Measurements from ENCODE around the gene SETDB1.

Gene SETDB1

DNA sequence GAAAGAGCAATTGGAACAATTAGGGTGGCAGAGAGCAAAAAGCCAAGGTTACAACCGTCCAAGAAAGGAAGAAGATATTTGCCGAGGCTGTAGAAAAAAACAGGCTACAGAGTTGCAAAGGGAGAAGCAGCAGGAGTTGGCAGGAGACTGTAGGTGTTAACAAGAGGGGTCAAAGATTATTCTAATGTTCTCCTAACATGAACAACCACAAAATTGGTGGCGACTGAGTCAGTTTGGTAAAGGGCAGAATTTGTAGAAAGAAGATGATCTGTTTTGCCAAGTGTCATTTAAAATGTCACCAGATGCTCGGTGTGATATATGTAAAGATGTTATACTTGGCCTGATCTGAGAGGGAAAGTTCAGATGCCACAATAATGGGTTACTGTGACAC, 81.7 kb downstream of the SETDB1 start:
- Histone ChIP-seq H3K27ac (ENCODE audit: low read depth, low read length) (peak overlapping the region; percentile 29), H3K4me3 (ENCODE audit: low read depth in 1 of 2, low read length in 2 of 2) (peak overlapping the region; percentile 56 to 98), H3K9ac (ENCODE audit: low read length) (peak overlapping the region; percentile 9), H3K36me3 (ENCODE audit: insufficient read depth, low read length) (peaks cover 3% of the 10 kb centered on the region), H3K27me3 (ENCODE audit: control insufficient read depth in 1 of 2, insufficient read depth in 2 of 2, low read length in 2 of 2) (no peaks in the 10 kb centered on the region), H3K9me3 (ENCODE audit: low read length) (no peaks in the 10 kb centered on the region), H3K4me1 (ENCODE audit: insufficient read depth, low read length) (peaks cover 31% of the 10 kb centered on the region)

DNA sequence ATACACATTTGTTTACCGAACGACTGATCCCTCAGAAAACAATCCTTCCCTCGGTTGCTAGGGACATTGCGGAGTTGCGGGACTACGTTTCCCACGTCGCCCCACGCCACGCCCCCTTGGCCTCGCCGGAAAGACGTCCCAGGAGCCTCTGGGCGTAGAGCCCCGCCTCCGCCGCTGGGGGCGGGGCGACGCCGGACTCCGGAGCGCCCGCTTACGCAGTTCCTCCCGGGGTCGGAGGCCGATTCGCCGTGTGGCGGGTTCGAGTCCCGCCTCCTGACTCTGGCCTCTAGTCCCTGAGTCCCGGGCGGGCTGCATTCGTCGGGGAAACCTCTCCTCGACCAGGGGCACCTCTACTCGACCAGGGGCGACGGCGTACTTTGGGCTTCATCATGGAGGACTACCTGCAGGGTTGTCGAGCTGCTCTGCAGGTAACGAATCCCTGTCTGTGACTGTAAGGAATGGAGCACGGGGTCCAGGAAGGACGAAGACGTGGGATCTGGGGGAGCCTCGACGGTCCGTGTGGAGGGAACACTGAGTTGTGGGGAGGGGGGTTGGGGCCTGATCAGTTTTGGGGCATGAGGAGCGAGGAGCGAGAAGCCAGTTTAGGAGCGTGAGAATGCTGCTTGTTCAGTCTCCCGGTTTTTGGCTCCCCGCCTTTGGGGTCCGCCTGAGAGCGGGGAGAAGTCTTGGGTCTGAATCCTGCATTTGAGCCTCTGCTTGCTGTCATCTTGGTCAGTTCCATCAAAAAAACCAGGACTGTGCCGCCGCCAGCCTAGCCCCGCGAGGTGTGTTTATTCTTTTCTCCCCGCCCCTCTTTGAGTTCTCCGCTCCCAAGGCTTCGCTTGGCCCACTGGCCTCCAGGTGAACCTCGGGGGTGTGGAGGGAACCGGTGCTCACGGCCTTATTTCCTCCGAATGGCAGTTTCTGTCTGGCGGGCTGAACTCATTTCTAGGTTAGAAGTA, 82.4 kb downstream of the SETDB1 start, which contains the start of gene PRUNE1:
PRUNE1 (plus strand) TSS at position 206 of the 962 bp plus-strand sequence; CDS start at position 390, 184 bp downstream.
- Histone ChIP-seq H3K4me1 (ENCODE audit: insufficient read depth, low read length) (peaks cover 33% of the 10 kb centered on the region), H3K27me3 (ENCODE audit: control insufficient read depth in 1 of 2, insufficient read depth in 2 of 2, low read length in 2 of 2) (no peaks in the 10 kb centered on the region), H3K4me3 (ENCODE audit: low read depth in 1 of 2, low read length in 2 of 2) (peak within 1 kb of the TSS; percentile 56 to 98), H3K27ac (ENCODE audit: low read depth, low read length) (peak within 1 kb of the TSS; percentile 89), H3K9ac (ENCODE audit: low read length) (peak within 1 kb of the TSS; percentile 64), H3K9me3 (ENCODE audit: low read length) (no peaks in the 10 kb centered on the region), H3K36me3 (ENCODE audit: insufficient read depth, low read length) (peaks cover 3% of the 10 kb centered on the region)

DNA sequence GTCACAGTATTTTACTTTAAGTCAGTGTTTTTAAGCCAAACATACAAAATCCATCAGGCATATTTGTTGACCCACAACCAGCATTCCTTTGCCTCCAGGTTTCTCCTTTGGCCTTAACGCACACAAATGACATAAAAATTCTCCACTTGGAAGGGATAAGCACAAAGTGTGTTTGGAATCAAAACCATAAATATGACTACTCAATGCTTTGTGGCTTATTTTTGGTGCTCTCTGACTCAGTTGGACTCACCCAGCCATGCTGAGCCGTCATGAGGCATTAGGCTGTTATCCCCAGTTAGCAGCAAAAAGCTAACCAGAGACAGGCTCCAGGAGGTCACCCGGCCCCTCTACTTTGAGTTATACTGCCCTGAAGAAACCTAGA, 83.0 kb downstream of the SETDB1 start:
- no peaks in the 10 kb centered on the region for H3K27me3 ChIP-seq (ENCODE audit: control insufficient read depth in 1 of 2, insufficient read depth in 2 of 2, low read length in 2 of 2)
- peaks cover 34% of the 10 kb centered on the region for H3K4me1 ChIP-seq (ENCODE audit: insufficient read depth, low read length)
- H3K36me3 ChIP-seq (ENCODE audit: insufficient read depth, low read length), result peaks cover 3% of the 10 kb centered on the region
- H3K27ac ChIP-seq (ENCODE audit: low read depth, low read length), result peak overlapping the region; percentile 89
- no peaks in the 10 kb centered on the region for H3K9me3 ChIP-seq (ENCODE audit: low read length)
- peak overlapping the region; percentile 56 to 98 for H3K4me3 ChIP-seq (ENCODE audit: low read depth in 1 of 2, low read length in 2 of 2)
- H3K9ac ChIP-seq (ENCODE audit: low read length), result peak overlapping the region; percentile 64

DNA sequence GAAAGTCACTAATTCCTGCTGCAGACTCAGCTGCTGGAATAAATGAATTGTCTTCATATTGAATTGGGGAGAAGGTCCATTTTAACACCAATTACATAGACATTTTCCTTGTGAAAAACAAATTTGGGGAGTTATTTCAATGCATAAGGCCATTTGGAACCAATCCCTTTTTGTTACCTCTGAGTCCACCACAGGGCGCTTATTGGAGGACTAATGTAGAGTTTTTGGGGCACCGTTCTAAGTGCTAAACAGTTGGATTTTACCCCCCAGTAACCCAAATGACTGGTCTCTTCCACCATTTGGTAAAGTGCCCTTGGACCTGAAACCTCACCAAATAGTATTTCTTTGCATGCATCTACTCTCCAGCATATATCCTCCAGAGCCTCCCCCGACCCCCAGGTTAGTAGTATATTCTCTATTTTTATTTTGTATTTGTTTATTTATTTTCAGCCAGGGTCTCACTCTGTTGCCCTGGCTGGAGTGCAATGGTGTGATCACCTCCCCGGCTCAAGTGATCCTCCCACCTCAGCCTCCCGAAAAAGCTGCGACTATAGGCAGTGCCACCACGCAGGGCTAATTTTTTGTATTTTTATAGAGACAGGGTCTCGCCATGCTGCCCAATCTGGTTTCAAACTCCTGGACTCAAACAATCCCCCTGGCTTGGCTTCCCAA, 83.6 kb downstream of the SETDB1 start:
- peaks cover 37% of the 10 kb centered on the region for H3K4me1 ChIP-seq (ENCODE audit: insufficient read depth, low read length)
- H3K27me3 ChIP-seq (ENCODE audit: control insufficient read depth in 1 of 2, insufficient read depth in 2 of 2, low read length in 2 of 2), result no peaks in the 10 kb centered on the region
- H3K4me3 ChIP-seq (ENCODE audit: low read depth in 1 of 2, low read length in 2 of 2), result peak overlapping the region in 1 of 2 donors; percentile 98
- H3K36me3 ChIP-seq (ENCODE audit: insufficient read depth, low read length), result peaks cover 3% of the 10 kb centered on the region
- H3K9me3 ChIP-seq (ENCODE audit: low read length), result no peaks in the 10 kb centered on the region
- H3K9ac ChIP-seq (ENCODE audit: low read length), result no peak overlapping the region
- no peak overlapping the region for H3K27ac ChIP-seq (ENCODE audit: low read depth, low read length)

DNA sequence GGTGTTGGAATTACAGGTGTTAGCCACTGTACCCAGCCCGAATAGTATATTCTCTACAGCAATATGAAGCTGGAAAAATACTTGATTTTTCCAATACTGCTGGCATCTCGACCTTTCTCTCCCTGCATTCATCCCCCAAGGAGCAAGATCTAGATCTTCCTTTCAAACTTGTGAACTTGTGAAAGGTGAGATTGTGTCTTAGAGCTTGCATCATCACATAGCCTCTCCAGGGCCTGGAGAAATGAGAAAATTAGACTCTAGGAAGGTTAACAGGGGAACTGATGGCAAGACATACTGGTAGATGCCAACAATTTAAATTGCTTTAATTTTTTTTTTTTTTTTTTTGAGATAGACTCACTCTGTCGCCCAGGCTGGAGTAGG, 84.2 kb downstream of the SETDB1 start:
- H3K27ac ChIP-seq (ENCODE audit: low read depth, low read length), result no peak overlapping the region
- H3K27me3 ChIP-seq (ENCODE audit: control insufficient read depth in 1 of 2, insufficient read depth in 2 of 2, low read length in 2 of 2), result no peaks in the 10 kb centered on the region
- H3K4me3 ChIP-seq (ENCODE audit: low read depth in 1 of 2, low read length in 2 of 2), result no peak overlapping the region
- peaks cover 37% of the 10 kb centered on the region for H3K4me1 ChIP-seq (ENCODE audit: insufficient read depth, low read length)
- H3K36me3 ChIP-seq (ENCODE audit: insufficient read depth, low read length), result peaks cover 3% of the 10 kb centered on the region
- H3K9me3 ChIP-seq (ENCODE audit: low read length), result no peaks in the 10 kb centered on the region
- H3K9ac ChIP-seq (ENCODE audit: low read length), result no peak overlapping the region

DNA sequence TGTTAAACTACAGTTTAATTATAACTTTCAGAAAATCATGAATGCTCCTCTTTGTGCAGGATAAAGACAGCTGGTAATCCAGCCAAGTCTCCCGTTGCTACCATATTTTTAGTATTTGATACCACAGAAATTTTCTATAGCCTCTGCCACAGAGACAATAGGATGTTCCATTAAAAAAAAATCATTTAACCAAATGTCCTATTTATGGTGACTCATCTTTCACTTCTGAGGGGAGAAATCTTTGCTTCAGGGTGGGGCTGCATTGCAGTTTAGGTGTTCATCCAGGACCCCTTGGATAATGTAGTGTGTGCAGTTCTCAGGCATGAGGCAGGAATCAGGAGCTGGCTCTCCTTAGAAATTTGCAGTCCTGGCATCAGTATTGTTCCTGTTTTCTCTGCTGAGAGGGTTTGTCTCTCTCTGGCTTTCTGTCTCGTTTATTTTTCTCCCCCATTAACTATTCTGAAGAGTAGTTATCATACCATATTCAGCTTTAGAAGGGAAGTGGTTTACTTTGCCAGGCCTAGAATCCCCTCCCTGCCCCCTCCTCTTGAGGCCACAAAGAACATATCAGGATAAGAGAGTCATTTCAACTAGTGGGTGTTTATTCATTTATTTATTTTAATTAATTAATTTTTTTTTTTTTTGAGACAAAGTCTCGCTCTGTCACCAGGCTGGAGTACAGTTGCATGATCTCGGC, 85.1 kb downstream of the SETDB1 start:
- Histone ChIP-seq H3K4me1 (ENCODE audit: insufficient read depth, low read length) (peaks cover 37% of the 10 kb centered on the region), H3K27me3 (ENCODE audit: control insufficient read depth in 1 of 2, insufficient read depth in 2 of 2, low read length in 2 of 2) (no peaks in the 10 kb centered on the region), H3K27ac (ENCODE audit: low read depth, low read length) (no peak overlapping the region), H3K36me3 (ENCODE audit: insufficient read depth, low read length) (peaks cover 3% of the 10 kb centered on the region), H3K9ac (ENCODE audit: low read length) (no peak overlapping the region), H3K4me3 (ENCODE audit: low read depth in 1 of 2, low read length in 2 of 2) (no peak overlapping the region), H3K9me3 (ENCODE audit: low read length) (no peaks in the 10 kb centered on the region)

DNA sequence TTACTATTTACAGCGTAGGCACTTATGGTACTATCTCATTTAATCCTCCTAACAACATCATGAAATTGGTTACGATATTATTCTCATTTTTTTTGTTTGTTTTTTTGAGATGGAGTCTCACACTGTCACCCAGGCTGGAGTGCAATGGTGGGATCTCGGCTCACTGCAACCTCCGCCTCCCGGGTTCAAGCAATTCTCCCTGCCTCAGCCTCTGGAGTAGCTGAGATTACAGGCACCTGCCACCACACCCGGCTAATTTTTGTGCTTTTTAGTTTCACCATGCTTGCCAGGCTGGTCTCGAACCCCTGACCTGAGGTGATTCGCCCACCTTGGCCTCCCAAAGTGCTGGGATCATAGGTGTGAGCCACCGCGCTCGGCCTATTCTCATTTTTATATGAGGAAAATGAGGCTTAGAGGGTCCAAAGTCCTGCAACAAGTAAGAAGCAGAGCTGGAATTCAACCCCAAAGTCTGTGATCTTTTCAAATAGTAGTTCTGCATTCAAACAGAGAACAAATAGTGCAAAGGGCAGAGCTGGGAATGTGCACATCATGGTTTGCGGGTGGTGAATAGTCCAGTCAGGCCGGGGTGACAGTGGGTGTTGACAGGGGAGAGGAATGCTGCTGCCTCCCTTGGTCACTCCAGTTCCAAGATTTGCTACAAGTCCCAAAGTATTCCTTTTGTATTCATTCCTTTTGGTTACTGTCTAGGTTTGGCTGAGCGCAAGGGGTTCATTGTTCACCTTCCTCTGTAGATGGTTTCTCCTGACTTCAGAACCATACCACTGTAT, 86.7 kb downstream of the SETDB1 start:
- no peak overlapping the region for H3K9ac ChIP-seq (ENCODE audit: low read length)
- no peaks in the 10 kb centered on the region for H3K27me3 ChIP-seq (ENCODE audit: control insufficient read depth in 1 of 2, insufficient read depth in 2 of 2, low read length in 2 of 2)
- H3K36me3 ChIP-seq (ENCODE audit: insufficient read depth, low read length), result peaks cover 5% of the 10 kb centered on the region
- H3K27ac ChIP-seq (ENCODE audit: low read depth, low read length), result peak overlapping the region; percentile 70
- no peaks in the 10 kb centered on the region for H3K9me3 ChIP-seq (ENCODE audit: low read length)
- H3K4me1 ChIP-seq (ENCODE audit: insufficient read depth, low read length), result peaks cover 25% of the 10 kb centered on the region
- no peak overlapping the region for H3K4me3 ChIP-seq (ENCODE audit: low read depth in 1 of 2, low read length in 2 of 2)

DNA sequence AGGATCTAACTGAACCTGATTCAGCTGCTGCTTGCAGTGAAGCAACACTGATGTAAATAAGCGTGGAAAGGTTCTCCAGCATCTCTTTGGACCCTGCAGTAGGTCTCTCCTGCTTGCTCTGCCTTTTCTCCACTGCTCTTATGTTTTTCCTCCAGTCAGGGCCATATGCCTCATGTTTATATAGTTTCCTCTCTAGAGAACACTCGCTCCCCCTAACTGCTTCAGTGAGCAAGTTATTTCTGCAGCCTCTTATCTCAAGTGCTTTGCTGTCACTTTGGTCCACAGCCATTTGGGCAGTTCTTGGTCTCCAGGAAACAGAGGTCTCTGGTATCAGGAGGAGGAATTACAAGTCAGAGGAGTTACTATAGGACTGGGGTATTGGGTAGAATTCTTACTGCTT, 87.4 kb downstream of the SETDB1 start:
- no peak overlapping the region for H3K9ac ChIP-seq (ENCODE audit: low read length)
- H3K4me3 ChIP-seq (ENCODE audit: low read depth in 1 of 2, low read length in 2 of 2), result no peak overlapping the region
- H3K27ac ChIP-seq (ENCODE audit: low read depth, low read length), result peak overlapping the region; percentile 70

More for the DNA sequence above, 87.4 kb downstream of the SETDB1 start:
- H3K4me1 ChIP-seq (ENCODE audit: insufficient read depth, low read length), result peaks cover 24% of the 10 kb centered on the region
- H3K9me3 ChIP-seq (ENCODE audit: low read length), result no peaks in the 10 kb centered on the region
- H3K27me3 ChIP-seq (ENCODE audit: control insufficient read depth in 1 of 2, insufficient read depth in 2 of 2, low read length in 2 of 2), result no peaks in the 10 kb centered on the region
- H3K36me3 ChIP-seq (ENCODE audit: insufficient read depth, low read length), result peaks cover 7% of the 10 kb centered on the region
